ENCODE results near the gene CCDC97.
A peak's percentile ranks its signal among the peaks of the same experiment; 100 is the strongest.
"Not testable (repeated sequence)": the region's sequence is repeated elsewhere in the genome, so short reads cannot be mapped to it uniquely, and the experiment has no call there.

Gene CCDC97

DNA sequence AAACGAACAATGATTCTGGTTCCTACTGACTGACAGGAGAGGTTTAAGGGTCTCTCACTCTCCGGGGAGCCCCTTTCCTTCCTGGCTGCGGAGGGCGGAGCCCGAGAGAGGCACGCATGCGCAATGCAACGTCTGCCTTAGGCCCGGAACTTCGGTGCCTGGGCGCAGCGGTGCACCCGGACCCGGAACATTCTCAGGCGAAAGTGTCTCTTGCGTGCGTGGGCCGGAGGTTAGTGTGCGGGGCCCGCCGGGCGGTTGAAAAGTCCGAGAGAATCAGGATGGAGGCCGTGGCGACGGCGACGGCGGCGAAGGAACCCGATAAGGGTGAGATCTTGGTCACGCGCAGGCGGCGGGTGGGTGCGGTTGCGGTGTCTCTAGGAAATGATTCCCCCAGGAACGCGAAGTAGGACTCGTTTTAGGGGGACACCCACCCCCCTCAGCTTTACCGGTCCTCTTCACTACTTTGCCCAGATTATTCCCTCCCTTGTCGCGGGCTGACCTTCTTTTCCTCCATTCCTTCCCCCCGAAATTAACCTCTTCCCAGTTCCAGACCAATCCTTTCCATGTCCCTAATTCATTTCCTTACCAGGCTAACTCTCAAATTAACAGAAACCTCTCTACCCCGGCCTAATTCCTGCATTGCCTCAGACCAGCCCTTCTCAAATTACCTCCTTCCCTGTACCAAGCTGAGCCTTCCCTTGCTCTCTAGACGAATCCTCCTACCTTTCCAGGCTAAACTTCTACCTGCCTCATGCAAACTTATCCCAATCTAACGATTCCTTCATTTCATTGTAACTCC, at the start of gene CCDC97:
Gene CCDC97 (plus strand): TSS at position 140 of the 799 bp plus-strand sequence. CDS start 139 bp downstream, at position 279.
- DNase-seq, result peak in 54 of 56 donors; percentile 36 to 96 (median 79)

DNA sequence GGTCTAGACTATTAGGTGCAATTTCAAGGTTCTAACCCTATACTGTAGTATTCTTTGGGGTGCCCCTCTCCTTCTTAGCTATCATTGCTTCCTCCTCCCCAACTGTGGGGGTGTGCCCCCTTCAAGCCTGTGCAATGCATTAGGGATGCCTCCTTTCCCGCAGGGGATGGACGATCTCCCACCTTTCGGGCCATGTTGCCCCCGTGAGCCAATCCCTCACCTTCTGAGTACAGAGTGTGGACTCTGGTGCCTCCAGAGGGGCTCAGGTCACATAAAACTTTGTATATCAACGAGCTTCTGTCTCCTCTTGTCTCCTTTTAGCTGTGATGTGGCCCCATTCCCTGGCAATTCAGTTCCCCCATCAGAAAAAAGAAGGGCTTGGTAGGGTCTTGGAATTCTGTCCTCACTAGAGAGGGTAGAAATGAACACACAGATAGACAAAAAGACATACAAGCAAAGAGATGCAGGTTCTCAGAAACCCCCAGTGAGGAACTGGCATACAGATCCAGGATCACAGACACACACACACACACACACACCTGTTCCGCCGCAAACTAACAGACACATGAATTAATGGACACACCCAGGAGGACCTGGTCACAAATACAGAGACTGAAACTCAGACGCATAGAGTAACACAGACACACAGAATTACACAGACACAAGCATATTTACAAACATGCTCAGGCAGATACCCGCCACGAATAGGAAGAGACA, 48.3 kb upstream of the CCDC97 start:
- DNase-seq, result no peak

- DNase-seq, result peak in 48 of 56 donors; percentile 20 to 89 (median 66)
These were observed 46.7 kb upstream of the CCDC97 start for GRCh38 chr19:41263042-41263849.

DNA sequence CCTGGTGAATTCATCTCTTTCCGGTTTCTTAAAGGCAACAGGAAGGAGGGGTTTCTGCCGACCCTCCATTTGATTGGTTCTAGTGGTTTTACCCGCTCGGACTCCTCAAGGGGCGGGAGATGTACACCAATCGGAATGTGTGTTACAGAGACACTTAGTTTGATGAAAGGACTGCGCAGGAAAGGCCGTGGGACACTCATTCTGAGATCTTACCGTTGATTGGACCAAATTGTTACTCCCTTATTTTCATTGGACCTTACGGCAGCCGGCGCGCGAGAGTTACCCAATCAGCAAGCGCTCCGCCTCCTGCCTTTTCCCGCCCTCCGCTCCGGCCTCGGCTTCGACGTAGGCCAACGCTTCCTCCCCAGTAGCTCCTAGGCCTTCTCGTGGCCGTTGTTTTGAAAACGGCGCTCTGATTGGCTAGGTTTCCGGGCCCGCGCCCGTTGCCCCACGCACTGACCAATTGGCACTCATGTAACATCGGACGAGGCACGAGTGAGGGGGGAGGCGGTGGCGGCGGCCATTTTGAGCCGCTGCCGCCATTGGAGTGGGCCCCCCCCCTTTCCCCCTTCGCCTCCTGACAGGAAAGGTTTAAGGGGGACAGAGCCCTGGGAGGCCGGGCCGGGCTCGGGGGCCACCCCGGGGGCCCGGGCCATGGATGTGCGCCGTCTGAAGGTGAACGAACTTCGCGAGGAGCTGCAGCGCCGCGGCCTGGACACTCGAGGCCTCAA, 46.0 kb upstream of the CCDC97 start, which contains the start of gene HNRNPUL1:
Gene HNRNPUL1 (plus strand): TSS at position 523 of the 731 bp plus-strand sequence. CDS start 132 bp downstream, at position 655.
- DNase-seq, result peak; percentile 93 to 100 (median 100)

- peak in 22 of 56 donors; percentile 4 to 62 (median 30) for DNase-seq
These were observed 45.2 kb upstream of the CCDC97 start for GRCh38 chr19:41264581-41265394.

- DNase-seq, result peak in 1 of 56 donors; percentile 14
These were observed 44.4 kb upstream of the CCDC97 start for GRCh38 chr19:41265395-41266153.

GRCh38 chr19:41269055-41269454, 40.9 kb upstream of the CCDC97 start:
- no peak for DNase-seq

- no peak for DNase-seq
These were observed 40.4 kb upstream of the CCDC97 start for GRCh38 chr19:41269571-41269970.

- no peak for DNase-seq
These were observed 36.9 kb upstream of the CCDC97 start for GRCh38 chr19:41273076-41273475.

GRCh38 chr19:41274802-41275201, 35.2 kb upstream of the CCDC97 start:
- no peak for DNase-seq

DNA sequence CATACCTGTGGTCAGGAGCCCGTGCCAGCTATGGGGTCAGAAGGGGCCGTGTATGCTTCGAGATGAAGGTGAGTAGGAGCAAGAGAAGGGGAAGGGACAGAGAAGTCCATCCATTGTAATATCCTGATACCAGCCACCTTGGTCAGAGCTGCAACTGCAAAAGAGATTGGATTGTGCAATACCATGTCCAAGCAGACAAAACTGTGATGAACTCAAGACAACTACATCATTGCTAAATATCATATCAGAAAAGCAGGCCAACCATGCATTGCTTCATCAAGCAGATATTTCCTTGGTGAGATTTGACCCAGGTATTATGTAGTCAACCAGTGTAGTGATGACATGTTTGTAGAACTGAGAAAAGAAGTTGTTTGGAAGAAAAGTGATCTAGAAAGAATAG, 33.7 kb upstream of the CCDC97 start:
- no peak for DNase-seq

DNA sequence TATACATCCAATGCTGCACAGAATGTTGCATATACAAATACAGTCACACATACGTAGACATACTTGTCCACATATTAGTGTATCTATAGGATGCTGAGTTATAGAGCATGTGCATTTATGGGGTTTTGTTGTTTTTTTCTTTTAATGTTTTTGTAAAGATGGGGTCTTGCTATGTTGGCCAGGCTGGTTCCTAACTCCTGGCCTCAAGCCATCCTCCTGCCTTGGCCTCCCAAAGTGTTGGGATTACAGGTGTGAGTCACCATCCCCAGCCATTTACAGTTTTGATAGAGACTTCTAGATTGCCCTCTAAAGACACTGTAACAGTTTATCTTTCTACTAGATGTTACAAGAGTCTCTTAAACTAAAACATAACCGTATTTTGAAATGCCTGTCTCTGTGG, 31.5 kb upstream of the CCDC97 start:
- DNase-seq, result no peak

DNA sequence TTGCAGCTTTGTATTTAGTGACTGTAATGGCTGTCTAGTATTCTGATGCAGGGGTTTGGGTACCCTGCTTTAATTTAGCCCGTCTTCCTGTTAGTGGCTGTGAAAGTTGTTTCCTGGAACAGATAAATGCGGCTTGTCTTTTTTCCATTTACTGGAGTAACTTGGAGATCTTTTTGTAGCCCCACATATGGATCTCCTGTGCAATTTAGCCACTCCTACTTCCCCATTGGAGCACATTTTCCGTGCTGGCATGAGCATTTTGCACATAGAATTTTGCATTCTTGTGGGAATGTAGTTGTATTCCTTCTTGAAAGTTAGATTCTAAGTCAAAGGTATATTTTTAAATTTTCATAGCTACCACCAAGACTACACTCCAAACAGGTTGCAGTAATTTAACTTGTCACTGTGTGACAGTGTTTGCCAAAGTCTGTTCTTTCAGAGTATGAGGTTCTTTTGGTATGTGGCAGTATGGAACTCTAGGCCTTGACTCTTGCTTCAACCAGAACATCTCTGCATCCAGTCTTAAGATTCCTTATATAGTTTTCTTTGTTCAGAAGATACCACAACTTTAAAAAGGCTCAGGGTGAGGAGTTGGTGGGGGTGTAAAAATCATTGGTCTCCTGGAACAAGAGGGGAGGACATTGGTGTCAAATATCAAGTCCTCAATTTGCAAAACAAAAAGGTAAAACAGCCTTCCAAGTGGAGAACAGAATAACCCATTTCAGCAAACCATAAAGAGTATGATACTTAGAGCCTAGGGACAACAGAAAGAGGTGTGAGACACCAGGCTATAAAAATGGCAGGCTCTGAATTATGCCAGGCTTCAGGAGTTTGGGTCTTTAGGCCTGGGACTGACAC, 21.1 kb upstream of the CCDC97 start:
- no peak for DNase-seq

- not testable (repeated sequence) for DNase-seq
These were observed 20.2 kb upstream of the CCDC97 start for GRCh38 chr19:41289814-41290213.

DNA sequence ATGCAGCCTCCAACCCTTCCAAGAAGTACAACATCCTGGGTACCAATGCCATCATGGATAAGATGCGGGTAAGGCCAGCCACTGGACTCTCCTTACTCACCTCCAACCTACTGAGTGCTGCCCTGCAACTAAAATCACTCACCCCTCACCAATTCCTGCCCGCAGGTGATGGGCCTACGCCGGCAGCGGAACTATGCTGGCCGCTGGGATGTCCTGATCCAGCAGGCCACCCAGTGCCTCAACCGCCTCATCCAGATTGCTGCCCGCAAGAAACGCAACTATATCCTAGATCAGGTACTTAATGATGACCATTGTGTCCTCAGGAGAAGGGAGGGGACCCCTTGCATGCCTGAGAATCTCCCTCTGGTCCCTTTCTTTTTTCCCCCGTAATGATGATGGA, 15.6 kb upstream of the CCDC97 start:
- DNase-seq, result no peak

DNA sequence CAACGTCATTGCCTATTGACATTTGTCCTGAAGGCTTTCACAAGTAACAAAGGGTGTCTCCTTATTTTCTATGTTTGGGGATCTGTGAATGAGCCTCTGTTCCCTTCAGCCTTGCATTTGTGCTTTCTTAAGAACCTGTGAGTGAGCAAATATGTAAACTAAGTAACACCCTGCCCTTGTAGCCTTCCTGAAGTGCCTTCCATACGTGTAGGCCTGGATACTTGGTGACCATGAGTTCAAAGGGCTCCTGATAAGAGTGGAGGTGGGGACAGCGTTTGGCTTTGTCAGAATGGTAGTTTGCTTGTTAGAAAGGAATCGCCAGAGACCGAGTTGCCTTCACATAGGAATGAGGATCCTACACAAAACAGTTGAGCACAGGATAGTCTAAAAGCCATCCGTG, 14.5 kb upstream of the CCDC97 start:
- DNase-seq, result no peak

- DNase-seq, result no peak
These were observed 13.5 kb upstream of the CCDC97 start for GRCh38 chr19:41296433-41296871.

All from amygdala (tissue), 56 donors.